Endothelial cell of hepatic sinusoid (primary cell): Measurements from ENCODE around the gene RPUSD4.

Experiments used
- in situ Hi-C: cut with HindIII; loops from 2 replicates; pipeline ENCODE4 v1.10.0; 2017; ENCODE audit warnings: low sequenced_read_pairs

RPUSD4 gene

DNA sequence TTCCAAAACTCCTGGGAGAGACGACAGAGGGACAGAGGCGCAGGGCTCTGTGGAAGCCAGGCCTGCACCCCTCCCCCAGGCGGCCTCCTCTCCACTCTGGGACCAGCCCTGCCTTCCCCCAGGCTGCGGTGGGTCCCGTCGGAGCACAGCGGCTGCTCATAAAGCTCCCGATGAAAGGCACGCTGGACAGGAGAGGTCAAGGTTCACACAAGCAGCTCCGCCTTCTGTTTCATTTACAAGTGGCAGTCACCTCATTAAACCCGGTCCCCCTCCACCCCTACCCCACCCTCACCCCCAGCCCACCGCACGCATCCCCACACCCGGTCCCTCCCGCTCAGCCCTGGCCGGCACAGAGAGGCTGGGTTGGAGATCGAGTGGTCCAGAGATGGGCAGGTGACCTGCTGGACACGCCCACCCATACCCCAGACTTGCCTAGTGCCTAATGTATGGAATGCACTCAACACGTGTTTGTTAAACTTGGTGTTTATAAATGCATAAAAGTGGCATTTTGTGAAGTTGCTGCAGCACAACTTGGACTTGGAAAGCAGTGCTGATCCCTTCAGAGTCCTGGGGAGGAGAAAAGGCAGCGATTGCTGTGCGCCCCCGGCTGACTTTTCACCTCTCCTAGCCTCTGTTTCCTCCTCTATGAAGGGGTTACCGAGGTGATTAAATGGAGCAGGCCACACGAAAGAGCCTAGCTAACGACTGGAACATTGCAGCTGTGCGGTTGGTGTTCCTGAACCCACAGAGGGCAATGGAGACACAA lies 26.0 kb downstream of the RPUSD4 start:
- in situ Hi-C loops: loop anchor here (5.0 kb wide), 1 partner anchor 248 kb away; no protein-coding TSS in a partner anchor

DNA sequence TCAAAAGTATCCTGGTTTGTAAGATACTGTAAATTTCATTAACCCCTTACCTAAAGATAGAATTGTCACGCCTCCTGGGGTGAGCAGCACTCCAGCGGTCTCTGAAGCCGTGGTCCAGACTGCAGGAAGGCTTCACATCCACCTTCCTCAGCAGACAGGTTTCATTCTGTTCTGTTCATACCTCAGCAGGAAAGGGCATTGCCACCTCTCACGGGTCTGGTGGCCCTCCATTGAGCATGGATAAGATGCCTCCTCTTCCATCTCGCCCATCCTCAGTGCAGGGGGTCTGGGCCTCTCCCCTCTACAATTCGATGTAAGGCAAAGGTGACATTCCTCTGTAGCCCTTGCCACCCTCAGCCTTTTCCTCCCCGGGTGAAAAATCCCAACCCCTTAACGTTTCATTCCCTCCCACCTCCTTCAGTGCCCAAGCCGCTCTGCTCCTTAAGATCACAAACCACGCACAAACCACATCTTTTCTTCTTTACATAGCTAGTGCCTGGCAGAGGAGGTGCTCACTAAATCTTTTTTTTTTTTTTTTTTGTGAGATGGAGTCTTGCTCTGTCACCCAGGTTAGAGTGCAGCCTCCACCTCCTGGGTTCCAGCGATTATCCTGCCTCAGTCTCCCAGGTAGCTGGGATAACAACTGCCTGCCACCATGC lies 28.5 kb downstream of the RPUSD4 start:
- in situ Hi-C loops: no loop called here

DNA sequence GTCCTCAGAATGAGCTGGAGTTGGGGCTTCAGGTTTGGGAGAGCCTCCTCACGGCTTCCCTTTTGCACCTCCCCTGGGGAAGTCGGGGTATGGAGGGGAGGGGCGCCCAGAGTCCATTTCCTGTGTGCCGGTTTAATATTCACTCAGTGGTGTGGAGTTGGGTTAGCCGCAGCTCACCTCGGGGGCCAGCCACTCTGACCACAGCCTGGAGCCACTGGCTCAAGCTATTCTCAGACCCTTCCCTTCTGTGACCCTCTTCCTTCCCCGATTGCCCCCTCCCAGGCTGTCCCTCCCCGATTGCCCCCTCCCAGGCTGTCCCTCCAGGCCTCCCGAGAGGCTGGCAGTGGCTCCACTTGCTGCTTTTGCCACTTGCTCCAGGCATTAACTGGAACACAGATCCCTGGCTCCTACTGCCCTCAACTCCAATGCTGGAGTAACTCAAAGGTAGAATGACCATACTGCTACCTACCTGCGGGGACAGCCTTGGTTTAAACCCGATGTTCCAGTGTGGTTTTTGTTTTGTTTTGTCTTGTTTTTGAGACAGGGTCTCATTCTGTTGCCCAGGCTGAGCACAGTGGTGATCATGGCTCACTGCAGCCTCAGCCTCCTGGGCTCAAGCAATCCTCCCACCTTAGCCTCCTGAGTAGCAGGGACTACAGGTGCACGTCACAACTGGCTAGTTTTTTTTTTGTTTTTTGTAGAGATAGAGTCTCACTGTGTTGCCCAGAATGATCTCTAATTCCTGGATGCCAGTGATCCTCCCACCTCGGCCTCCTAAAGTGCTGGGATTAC lies 29.3 kb downstream of the RPUSD4 start:
- in situ Hi-C loops: no loop called here

DNA sequence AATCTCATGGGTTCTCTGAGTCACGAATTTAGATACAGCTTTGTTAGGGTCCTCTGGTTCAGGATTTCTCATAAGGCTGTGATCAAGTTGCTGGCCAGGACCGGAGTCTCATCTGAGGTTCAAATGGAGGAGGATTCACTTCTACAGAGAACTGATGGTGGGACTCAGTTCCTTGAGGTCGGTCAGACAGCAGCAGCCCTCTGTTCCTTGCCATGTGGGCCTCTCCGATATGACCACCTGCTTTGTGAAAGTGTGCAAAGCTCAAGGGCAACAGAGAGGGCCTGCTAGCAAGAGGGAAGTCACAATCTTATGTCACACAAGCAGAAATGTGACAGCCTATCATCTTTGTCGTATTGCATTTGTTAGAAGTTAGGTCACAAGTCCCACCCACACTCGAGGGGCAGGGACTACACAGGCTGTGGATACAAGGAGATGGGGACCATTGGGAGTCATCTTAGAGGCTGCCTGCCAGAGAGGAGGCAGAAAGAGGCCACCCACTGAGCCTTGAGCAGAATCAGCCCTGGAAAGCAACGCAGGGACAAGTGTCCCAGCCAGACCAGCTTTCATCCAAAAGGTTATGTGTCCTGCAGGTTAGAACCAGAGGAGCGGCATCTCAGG lies 34.5 kb downstream of the RPUSD4 start:
- in situ Hi-C loops: loop anchor here (5.0 kb wide), 2 partner anchors 45 to 75 kb away; no protein-coding TSS in a partner anchor

DNA sequence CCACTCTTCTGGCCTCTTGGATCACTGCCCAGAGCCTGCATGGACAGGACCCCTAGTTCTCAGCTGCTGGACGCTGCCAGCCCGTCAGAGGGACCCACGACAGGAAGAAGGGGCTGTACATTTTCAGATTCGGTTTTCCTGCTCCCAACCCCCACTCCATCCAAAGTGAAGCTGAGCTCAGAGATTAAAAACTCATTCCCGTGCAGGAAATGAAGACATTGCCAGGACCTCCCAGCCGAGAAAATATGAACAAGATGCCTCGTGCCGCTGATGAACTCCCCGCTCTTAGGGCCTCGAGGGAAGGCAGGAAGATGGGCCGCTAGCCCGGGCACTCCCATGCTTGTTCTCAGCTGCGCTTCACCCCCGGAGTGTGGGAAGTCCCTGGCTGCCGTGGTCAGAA lies 36.1 kb downstream of the RPUSD4 start:
- in situ Hi-C loops: loop anchor here (5.0 kb wide), 2 partner anchors 47 to 73 kb away; no protein-coding TSS in a partner anchor

DNA sequence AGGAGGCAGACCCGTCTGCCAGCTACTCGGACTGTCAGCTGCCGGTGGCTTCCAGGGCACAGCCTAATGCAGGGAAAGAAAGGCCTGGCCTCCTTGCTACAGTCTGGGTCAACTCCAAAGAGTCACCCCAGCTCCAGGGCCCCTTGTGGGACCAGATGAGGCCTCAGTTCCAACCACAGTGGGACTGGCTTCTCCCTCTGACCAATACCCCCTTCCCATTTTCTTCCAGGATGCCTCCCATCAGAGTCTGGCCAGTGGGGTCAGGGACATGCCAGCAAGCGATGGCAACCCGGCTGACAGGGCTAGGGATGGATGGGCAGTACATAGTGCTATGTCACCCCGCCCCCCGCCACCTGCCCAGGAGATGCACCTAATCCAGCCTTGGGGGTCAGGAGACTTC lies 36.6 kb downstream of the RPUSD4 start:
- in situ Hi-C loops: loop anchor here (5.0 kb wide), 2 partner anchors 47 to 73 kb away; no protein-coding TSS in a partner anchor

DNA sequence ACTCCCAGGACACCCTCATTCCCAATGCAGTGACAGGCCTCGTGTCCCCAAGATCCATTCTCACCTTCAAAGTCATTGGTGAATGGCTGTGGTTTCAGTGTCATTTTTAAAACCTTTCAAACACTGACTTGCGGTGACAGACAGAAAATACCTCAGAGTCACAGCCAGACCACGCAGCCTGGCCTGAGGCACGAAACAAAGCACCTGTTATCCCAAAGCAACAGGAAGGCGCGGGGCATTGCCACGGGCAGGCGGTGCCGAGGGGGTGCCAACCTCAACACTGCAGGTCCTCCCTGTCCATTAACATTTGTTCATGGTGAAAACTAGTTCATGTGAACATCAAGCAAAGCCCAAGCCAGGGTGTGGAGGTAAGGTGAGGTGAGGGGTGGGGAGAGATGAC lies 38.2 kb downstream of the RPUSD4 start:
- in situ Hi-C loops: no loop called here

DNA sequence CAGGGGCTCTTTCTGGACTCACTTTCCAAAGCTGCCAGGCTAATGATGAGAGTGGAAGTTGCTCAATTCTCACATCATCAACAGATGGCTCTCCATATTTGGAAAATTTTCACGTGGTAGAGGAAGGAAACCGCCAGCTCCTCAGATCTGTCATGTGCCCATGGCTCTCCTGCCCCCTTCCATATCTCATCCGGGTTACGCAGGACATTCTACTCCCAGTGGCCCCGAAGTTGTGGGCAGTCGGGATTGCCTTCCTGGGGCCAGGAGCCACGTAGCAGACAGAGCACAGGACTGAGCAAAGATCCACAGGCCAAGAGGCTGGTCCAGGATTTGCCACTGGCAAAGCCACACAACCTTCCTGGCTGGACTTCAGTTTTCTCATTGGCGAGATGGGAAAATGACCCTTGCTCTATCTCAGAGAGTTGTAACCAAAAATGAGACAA lies 38.8 kb downstream of the RPUSD4 start:
- in situ Hi-C loops: no loop called here

DNA sequence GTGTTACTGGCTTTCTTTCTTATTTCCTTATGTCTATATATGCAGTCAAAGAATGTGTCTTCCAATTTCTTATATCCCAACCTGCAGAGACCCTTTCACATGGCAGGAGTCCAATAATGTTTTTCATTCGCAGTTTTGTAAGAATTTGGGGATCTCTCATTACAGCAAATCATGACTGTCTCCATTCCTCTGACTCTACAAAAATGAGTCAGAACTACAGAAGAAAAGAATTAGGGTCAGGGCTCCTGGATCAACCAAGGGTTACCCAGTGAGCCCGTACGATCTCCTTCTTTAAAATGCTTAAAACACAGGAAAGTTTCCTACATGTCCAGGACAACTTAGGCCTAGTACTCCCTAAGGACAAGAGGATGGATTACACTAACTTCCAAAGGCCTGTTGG lies 42.2 kb downstream of the RPUSD4 start:
- in situ Hi-C loops: no loop called here

DNA sequence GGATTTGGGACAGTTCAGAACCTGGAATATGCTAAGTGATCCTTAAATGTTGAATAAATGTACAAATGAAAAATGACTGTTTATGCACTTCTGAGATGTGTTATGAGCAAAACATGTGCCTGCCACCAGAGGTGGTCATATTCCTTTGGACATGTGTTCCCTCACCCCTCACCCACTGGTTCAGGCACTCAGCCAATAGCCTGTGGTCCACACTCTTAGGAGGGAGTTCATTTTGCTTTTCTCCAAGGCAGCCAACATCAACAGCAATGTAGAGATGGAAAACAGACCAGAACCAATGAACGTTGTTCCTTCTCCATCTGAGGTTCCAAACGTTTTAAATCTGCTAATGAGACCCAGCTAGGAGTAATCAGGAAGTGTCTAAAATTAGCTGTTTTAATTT lies 44.0 kb downstream of the RPUSD4 start:
- in situ Hi-C loops: no loop called here

DNA sequence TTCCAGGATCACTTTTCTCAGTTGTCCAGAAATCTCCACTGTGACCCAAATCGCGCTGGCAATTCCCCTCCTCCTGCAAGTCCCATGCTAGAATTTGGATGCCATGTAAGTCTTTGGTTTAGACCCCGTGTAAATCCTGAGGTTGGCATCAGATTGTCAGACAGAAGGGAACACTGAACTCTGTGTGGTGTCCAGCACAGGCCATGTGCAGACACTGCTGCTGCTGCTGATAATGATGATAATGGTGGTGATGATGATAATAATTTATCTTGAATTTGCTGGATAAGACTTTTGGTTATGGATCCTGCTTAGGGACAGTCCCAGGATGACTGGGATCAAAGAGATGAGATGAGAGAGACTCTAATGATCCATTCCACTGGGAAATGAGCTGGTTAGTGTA lies 45.0 kb downstream of the RPUSD4 start:
- in situ Hi-C loops: no loop called here

DNA sequence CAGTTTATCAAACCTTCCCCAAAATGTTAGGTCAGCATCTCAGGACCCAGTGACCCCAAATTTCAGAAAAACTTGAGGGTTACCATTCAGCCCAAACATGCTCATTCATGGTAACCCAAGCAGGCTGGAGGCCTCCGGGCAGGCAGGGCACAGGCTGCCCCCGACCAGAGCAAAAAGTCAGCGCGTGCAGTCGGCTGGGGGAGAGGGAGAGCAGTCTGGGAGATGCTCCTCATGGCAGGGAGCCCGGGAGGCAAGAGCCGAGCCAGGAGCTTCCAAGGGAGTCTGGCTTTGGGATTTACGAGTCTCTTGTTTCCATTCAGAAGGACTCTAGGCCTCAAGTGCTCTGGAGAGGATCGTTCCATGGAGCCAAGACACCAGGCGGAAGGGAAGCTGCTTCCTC lies 45.7 kb downstream of the RPUSD4 start:
- in situ Hi-C loops: no loop called here

DNA sequence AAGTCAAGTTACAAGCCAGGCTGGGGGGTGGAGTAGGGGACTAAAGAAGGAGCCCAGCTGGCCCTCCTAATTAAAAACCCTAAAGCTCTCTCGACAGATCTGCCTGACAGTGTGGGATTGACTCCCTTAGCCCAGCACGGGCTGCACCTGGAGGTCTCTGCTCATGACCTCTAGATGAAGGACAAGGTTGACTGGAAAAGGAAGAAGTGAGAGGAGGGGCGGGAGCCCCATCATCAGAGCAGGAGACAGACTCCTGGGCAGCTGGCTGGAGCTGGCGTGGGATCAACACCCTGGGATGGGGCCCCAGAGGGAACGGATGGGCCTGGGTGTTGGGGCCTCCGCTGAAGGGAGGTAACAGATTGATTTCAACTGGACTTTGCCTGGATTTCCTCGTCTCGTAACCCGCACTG lies 46.1 kb downstream of the RPUSD4 start:
- in situ Hi-C loops: no loop called here

DNA sequence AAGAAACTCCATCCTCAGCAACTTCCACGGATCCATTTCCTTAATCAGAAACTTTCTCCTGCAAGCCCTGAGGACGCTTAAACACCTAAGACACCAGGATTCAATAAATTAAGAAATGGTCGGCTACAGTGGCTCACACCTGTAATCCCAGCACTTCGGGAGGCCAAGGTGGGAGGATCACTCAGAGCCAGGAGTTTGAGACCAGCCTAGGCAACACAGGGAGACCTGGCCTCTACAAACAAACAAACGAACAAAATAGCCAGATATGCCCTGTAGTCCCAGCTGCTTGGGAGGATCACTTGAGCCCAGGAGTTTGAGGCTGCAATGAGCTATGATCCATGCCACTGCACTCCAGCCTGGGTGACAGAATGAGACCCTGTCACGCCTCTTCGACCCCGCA lies 46.7 kb downstream of the RPUSD4 start:
- in situ Hi-C loops: no loop called here

DNA sequence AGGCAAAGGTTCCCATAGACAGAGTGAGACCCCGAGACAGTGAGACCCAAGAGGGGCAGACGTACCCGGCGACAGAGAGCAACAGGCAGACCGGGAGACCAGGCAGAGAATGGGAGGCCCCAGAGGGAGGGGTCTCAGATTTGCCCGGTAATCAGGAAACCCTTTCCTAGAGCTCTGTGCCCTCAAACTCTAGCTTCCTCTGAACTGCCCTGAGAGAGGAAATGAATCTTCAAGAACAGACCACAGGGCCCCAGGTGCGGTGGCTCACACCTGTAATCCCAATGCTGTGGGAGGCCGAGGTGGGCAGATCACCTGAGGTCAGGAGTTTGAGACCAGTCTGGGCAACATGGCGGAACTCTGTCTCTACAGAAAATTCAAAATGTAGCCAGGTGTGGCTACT lies 47.7 kb downstream of the RPUSD4 start:
- in situ Hi-C loops: no loop called here

DNA sequence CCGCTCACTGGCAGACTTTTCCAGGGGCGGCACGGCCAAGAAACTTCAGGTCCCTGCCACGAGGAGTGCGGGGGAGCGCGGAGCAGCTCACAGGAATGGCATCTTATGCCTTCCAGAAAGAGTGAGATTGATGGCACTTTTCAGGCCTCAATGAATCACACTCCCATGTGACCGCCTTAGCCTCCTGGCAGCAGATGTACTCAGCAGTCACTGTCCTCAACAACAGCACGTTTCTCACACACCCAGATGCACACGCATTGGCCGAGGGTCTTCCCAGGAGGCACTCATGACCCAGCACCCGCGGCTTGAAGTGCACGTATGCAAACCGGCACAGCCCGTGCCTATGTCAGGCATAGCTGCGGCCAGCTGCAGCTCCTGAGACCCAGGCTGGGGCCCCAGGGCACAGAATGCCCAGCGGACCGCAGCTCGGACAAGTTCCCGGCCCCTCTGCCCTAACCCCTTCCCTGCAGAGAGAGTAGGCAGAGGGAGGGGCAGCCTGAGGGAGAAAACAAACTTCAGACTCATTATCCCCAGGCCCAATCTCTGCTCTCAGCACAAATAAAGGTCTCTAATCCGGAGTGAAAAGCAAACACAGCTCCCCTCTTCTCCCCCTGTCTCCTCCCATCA lies 48.3 kb downstream of the RPUSD4 start:
- in situ Hi-C loops: no loop called here

DNA sequence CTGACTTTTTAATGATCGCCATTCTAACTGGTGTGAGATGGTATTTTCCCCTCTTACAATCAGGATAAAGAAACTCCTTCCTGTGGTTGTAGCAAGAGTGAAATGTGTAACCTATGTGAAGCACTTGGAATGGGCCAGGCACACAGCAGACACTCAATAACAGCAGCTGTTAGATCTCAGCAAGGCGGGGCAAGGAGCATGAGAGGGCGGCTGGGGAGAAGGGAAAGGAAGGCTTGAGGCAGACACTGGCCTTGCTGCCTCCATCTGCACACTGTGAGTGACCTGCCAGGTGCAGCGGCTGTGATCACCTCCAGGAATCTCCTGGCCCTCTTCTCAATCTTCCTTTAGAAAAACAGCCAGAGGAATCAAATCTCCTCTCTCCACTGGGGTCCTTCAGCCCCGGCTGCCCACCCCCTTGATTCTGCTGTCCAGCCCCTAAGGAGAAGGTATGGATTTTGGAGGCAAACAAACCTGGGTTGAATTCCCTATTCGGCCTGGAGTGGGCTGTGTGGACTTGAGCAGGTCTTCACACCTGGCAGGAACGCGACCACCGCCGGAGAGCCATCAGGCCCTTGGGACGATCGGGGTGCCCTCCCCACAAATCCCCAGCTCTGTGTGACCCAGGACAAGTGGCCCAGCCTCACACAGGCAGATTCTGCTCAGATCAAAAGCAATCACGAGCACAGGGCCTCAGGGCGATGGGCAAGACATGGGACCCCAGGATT lies 49.0 kb downstream of the RPUSD4 start:
- in situ Hi-C loops: no loop called here

DNA sequence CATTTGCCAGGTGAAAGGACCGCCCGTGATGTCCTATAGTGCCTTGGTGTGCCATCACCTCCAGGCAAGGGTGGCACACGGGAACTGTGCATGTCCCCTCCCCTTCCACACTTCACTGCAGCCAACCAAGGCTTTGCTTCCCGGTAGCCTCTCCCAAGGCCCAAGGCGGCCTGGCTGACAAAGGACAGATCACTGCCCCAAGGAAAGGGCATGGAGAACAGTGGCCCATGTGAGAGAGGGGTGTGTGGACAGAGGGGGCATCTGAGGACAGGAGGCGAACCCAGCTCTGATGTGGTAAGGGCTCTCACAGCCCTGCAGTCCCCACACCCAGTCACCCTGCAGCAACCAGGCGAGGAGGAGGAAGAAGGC lies 50.4 kb downstream of the RPUSD4 start:
- in situ Hi-C loops: no loop called here

DNA sequence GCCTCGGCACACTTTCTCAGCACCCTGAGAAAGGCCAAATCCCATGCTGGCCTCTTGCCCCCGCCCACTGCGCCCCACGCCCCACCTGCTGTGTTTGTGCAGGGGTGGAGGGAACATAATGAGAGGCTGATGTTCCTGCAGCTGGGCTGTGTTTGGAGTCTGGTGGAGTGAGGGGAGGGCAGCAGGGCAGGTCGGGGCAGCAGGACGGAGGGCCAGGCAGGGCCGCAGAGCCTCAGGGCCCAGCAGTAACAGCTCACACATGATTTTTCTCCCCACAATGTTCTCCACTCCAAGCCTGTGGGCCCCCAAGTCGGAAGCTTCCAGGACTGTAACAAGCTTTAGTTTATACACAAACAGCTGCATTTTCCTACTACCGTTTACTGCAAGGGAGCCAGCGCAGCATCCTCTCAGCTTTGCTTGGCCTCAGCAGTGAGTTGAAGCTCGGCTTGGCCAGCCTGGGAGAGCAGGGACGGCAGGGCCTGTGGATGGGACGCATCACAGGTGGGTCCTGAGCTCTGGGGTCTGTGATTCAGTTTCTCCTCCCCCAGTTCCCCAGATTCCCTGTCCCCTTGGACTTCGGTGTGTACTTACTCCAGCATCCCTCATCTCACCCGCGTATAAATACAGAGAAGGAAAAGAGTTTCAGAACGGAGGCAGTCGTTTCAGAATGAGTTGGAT lies 51.0 kb downstream of the RPUSD4 start:
- in situ Hi-C loops: no loop called here
